SK-N-MC (cell line): Measurements from ENCODE around the gene EXD3.

Experiments used
- DNase-seq: peaks from one replicate; pipeline ENCODE4 v3.0.0-alpha.2; 2011; ENCODE audit warnings: low read depth, low spot score
- H3K27ac ChIP-seq: fragments of 200-600 bp; sonication (generic); 2 replicates; pipeline ENCODE4 v1.5.1; 2016; ENCODE audit warnings: mixed run types
- H3K36me3 ChIP-seq: fragments of 200-600 bp; sonication (generic); 2 replicates; pipeline ENCODE4 v1.6.1; 2017; ENCODE audit warnings: antibody characterized with exemption, low read length, mixed read lengths; ENCODE audit not compliant: insufficient read depth
- H3K4me3 ChIP-seq: fragments of 200-600 bp; sonication (generic); 2 replicates; pipeline ENCODE4 v1.5.1; 2016
- H3K9ac ChIP-seq: fragments of 200-600 bp; sonication (generic); 2 replicates; pipeline ENCODE4 v1.8.0; 2017; ENCODE audit warnings: mixed run types, mixed read lengths; ENCODE audit not compliant: insufficient read length
- H3K9me3 ChIP-seq: fragments of 200-600 bp; sonication (generic); 2 replicates; pipeline ENCODE4 v1.6.1; 2017; ENCODE audit warnings: low read depth, mild to moderate bottlenecking, antibody characterized with exemption, low read length, moderate library complexity, mixed read lengths
- EZH2 ChIP-seq: fragments of 200-600 bp; sonication (generic); IDR thresholded peaks from one replicate; pipeline ENCODE4 v1.6.1; 2017; ENCODE audit warnings: antibody characterized with exemption
- FOXP2 ChIP-seq: optimal IDR thresholded peaks from 2 replicates; pipeline ENCODE3; 2011; ENCODE audit warnings: mild to moderate bottlenecking, moderate library complexity; ENCODE audit not compliant: insufficient read depth; ENCODE audit errors: extremely low read length, control extremely low read depth
- POLR2AphosphoS5 ChIP-seq: IDR thresholded peaks from 2 replicates; pipeline ENCODE4 v1.6.1; 2012; ENCODE audit warnings: mild to moderate bottlenecking, low read depth, low read length, borderline replicate concordance

EXD3 gene

GRCh38 chr9:137394866-137395665 is 27.9 kb downstream of the EXD3 start:
- Histone ChIP-seq H3K36me3 (no peaks in the 10 kb centered on the region), H3K4me3 (no peak overlapping the region), H3K9me3 (no peaks in the 10 kb centered on the region), H3K27ac (no peak overlapping the region), H3K9ac (no peak overlapping the region)
- no peak for DNase-seq
- TF ChIP-seq EZH2 (no peak), POLR2AphosphoS5 (no peak), FOXP2 (no peak)

- no peaks in the 10 kb centered on the region for H3K9me3 ChIP-seq
- no peak overlapping the region for H3K27ac ChIP-seq
- H3K9ac ChIP-seq = no peak overlapping the region
- no peaks in the 10 kb centered on the region for H3K36me3 ChIP-seq
- TF ChIP-seq EZH2 (no peak), POLR2AphosphoS5 (no peak), FOXP2 (no peak)
- no peak overlapping the region for H3K4me3 ChIP-seq
- no peak for DNase-seq
Measured at GRCh38 chr9:137393176-137394150, 29.5 kb downstream of the EXD3 start.

GRCh38 chr9:137392232-137393007 is 30.5 kb downstream of the EXD3 start:
- H3K9ac ChIP-seq = no peak overlapping the region
- TF ChIP-seq POLR2AphosphoS5 (no peak), EZH2 (no peak), FOXP2 (no peak)
- H3K36me3 ChIP-seq = no peaks in the 10 kb centered on the region
- H3K4me3 ChIP-seq = no peak overlapping the region
- no peak for DNase-seq
- no peak overlapping the region for H3K27ac ChIP-seq
- H3K9me3 ChIP-seq = no peaks in the 10 kb centered on the region

- Histone ChIP-seq H3K9me3 (no peaks in the 10 kb centered on the region), H3K4me3 (no peak overlapping the region), H3K36me3 (no peaks in the 10 kb centered on the region), H3K9ac (no peak overlapping the region), H3K27ac (no peak overlapping the region)
- no peak for DNase-seq
- TF ChIP-seq FOXP2 (no peak), EZH2 (no peak), POLR2AphosphoS5 (no peak)
Measured at GRCh38 chr9:137391411-137391754, 31.6 kb downstream of the EXD3 start.

GRCh38 chr9:137390553-137391410 is 32.2 kb downstream of the EXD3 start:
- no peaks in the 10 kb centered on the region for H3K36me3 ChIP-seq
- no peak overlapping the region for H3K27ac ChIP-seq
- TF ChIP-seq EZH2 (no peak), FOXP2 (no peak), POLR2AphosphoS5 (no peak)

GRCh38 chr9:137389428-137389746 is 33.6 kb downstream of the EXD3 start:
- Histone ChIP-seq H3K9me3 (no peaks in the 10 kb centered on the region), H3K4me3 (no peak overlapping the region), H3K36me3 (no peaks in the 10 kb centered on the region), H3K27ac (no peak overlapping the region), H3K9ac (no peak overlapping the region)
- no peak for TF ChIP-seq FOXP2
- TF ChIP-seq POLR2AphosphoS5 = no peak
- no peak for DNase-seq

More at GRCh38 chr9:137390553-137391410, 32.2 kb downstream of the EXD3 start:
- no peak for DNase-seq
- Histone ChIP-seq H3K9ac (no peak overlapping the region), H3K4me3 (no peak overlapping the region), H3K9me3 (no peaks in the 10 kb centered on the region)

- DNase-seq = no peak
- Histone ChIP-seq H3K27ac (no peak overlapping the region), H3K4me3 (no peak overlapping the region), H3K9ac (no peak overlapping the region), H3K36me3 (no peaks in the 10 kb centered on the region), H3K9me3 (no peaks in the 10 kb centered on the region)
- TF ChIP-seq POLR2AphosphoS5 (no peak), EZH2 (no peak), FOXP2 (no peak)
Measured at GRCh38 chr9:137388589-137389427, 34.2 kb downstream of the EXD3 start.
